ENCODE results near the gene KIF3A.

DNA sequence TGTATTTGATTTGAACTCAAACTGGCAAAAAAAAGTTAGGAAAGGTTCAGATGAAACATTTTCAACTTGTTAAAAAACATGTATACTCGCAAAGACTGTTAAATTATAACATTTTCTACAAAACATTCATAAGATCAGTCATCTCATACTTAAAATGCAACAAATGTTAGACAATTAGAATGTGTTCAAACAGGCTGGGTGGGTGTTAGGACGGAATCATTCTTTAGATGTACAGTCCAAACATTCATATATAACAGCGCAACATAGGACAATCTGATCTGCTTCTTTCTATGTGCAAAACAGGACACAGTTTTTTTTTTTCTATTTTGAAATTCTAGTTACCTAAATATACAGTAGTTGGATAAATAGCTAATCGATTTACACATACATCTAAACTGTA lies 41.4 kb downstream of the KIF3A start:
- TF ChIP-seq, protein P1, sequence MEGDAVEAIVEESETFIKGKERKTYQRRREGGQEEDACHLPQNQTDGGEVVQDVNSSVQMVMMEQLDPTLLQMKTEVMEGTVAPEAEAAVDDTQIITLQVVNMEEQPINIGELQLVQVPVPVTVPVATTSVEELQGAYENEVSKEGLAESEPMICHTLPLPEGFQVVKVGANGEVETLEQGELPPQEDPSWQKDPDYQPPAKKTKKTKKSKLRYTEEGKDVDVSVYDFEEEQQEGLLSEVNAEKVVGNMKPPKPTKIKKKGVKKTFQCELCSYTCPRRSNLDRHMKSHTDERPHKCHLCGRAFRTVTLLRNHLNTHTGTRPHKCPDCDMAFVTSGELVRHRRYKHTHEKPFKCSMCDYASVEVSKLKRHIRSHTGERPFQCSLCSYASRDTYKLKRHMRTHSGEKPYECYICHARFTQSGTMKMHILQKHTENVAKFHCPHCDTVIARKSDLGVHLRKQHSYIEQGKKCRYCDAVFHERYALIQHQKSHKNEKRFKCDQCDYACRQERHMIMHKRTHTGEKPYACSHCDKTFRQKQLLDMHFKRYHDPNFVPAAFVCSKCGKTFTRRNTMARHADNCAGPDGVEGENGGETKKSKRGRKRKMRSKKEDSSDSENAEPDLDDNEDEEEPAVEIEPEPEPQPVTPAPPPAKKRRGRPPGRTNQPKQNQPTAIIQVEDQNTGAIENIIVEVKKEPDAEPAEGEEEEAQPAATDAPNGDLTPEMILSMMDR (IDR thresholded peaks at IDR 0.05; ENCODE audit: low read length): no peak
- TF ChIP-seq EZH2 (IDR thresholded peaks at IDR 0.05; ENCODE audit: borderline replicate concordance, low read length): no peak
